ENCODE measurements around the gene MED15.
"Not testable (repeated sequence)": the region's sequence is repeated elsewhere in the genome, so short reads cannot be mapped to it uniquely, and the experiment has no call there.

Gene MED15

GRCh38 chr22:20507253-20508066 lies at the start of gene MED15:
Gene MED15 (plus strand): TSS chr22:20507610. CDS start chr22:20507679, 69 bp downstream.
- DNase-seq (ENCODE audit: low read depth in 2 of 2): peak; percentile 79 to 80

GRCh38 chr22:20458530-20459151 lies 48.8 kb upstream of the MED15 start:
- DNase-seq (ENCODE audit: low read depth in 2 of 2): no peak

GRCh38 chr22:20459152-20459542 lies 48.3 kb upstream of the MED15 start:
- no peak for DNase-seq (ENCODE audit: low read depth in 2 of 2)

GRCh38 chr22:20459862-20460261 lies 47.5 kb upstream of the MED15 start:
- no peak for DNase-seq (ENCODE audit: low read depth in 2 of 2)

- no peak for DNase-seq (ENCODE audit: low read depth in 2 of 2)
Observed at GRCh38 chr22:20463324-20464095, 43.9 kb upstream of the MED15 start.

GRCh38 chr22:20464096-20464614 lies 43.3 kb upstream of the MED15 start:
- peak; percentile 23 to 33 for DNase-seq (ENCODE audit: low read depth in 2 of 2)

GRCh38 chr22:20464912-20465758 lies 42.3 kb upstream of the MED15 start:
- DNase-seq (ENCODE audit: low read depth in 2 of 2): no peak

- DNase-seq (ENCODE audit: low read depth in 2 of 2): no peak
Observed at GRCh38 chr22:20465759-20466077, 41.7 kb upstream of the MED15 start.

- DNase-seq (ENCODE audit: low read depth in 2 of 2): no peak
Observed at GRCh38 chr22:20466659-20467379, 40.6 kb upstream of the MED15 start.

- DNase-seq (ENCODE audit: low read depth in 2 of 2): no peak
Observed at GRCh38 chr22:20469110-20469868, 38.1 kb upstream of the MED15 start.

GRCh38 chr22:20470525-20470924 lies 36.9 kb upstream of the MED15 start:
- DNase-seq (ENCODE audit: low read depth in 2 of 2): not testable (repeated sequence)

GRCh38 chr22:20471126-20471833 lies 36.1 kb upstream of the MED15 start:
- no peak for DNase-seq (ENCODE audit: low read depth in 2 of 2)

- DNase-seq (ENCODE audit: low read depth in 2 of 2): no peak
Observed at GRCh38 chr22:20472629-20473442, 34.6 kb upstream of the MED15 start.

GRCh38 chr22:20475115-20475436 lies 32.3 kb upstream of the MED15 start:
- DNase-seq (ENCODE audit: low read depth in 2 of 2): no peak

- DNase-seq (ENCODE audit: low read depth in 2 of 2): not testable (repeated sequence)
Observed at GRCh38 chr22:20475569-20475968, 31.8 kb upstream of the MED15 start.

- not testable (repeated sequence) for DNase-seq (ENCODE audit: low read depth in 2 of 2)
Observed at GRCh38 chr22:20478059-20478458, 29.4 kb upstream of the MED15 start.

- no peak for DNase-seq (ENCODE audit: low read depth in 2 of 2)
Observed at GRCh38 chr22:20479612-20480196, 27.7 kb upstream of the MED15 start.

- not testable (repeated sequence) for DNase-seq (ENCODE audit: low read depth in 2 of 2)
Observed at GRCh38 chr22:20483143-20483506, 24.3 kb upstream of the MED15 start.
